WTC11 (cell line): ENCODE results near the gene HMGXB4. TPM values are rescaled to one million over a fixed set of nuclear protein-coding genes. Genes with fewer than 3 reads are reported as not detected.

Experiments used
- ATAC-seq: fragments of 200-7000 bp; cut with Tn5 transposase; 2 replicates; pipeline ENCODE4 v1.10.0; 2021; ENCODE audit warnings: mild to moderate bottlenecking, moderate library complexity
- CTCF ChIA-PET: fragments of 300-600 bp; sonication (Branson Sonifier 250); formaldehyde crosslinking; loops from one replicate; lab custom pipeline; 2021; ENCODE audit warnings: antibody characterized with exemption; lab: Charles Lee
- POLR2A ChIA-PET: fragments of 350-600 bp; sonication (Branson Sonifier 250); formaldehyde crosslinking; loops from one replicate; lab custom pipeline; 2021; ENCODE audit warnings: antibody characterized with exemption; lab: Charles Lee
- DNase-seq: peaks from one replicate; pipeline ENCODE4 v3.0.0; 2021; ENCODE audit warnings: low spot score
- H3K27ac Mint-ChIP-seq: 2 replicates; pipeline ENCODE4 v1.8.0; 2021; ENCODE audit warnings: mixed read lengths
- H3K27me3 Mint-ChIP-seq: 2 replicates; pipeline ENCODE4 v1.8.0; 2021; ENCODE audit warnings: low read depth, mild to moderate bottlenecking, moderate library complexity, mixed read lengths
- H3K36me3 Mint-ChIP-seq: 2 replicates; pipeline ENCODE4 v1.8.0; 2021; ENCODE audit warnings: mixed read lengths
- H3K4me1 Mint-ChIP-seq: 2 replicates; pipeline ENCODE4 v1.8.0; 2022; ENCODE audit warnings: mixed read lengths
- H3K4me3 Mint-ChIP-seq: 2 replicates; pipeline ENCODE4 v1.8.0; 2021; ENCODE audit warnings: mild to moderate bottlenecking, moderate library complexity, mixed read lengths
- H3K9me3 Mint-ChIP-seq: 2 replicates; pipeline ENCODE4 v1.8.0; 2021; ENCODE audit warnings: mixed read lengths
- AR ChIP-seq: fragments of 250-450 bp; sonication (Bioruptor Pico); IDR thresholded peaks from 2 replicates; pipeline ENCODE4 v1.9.0; 2021; ENCODE audit warnings: mild to moderate bottlenecking
- CBFB ChIP-seq: sonication (generic); formaldehyde crosslinking; IDR thresholded peaks from 2 replicates; pipeline ENCODE4 v1.8.1; 2022; ENCODE audit warnings: mild to moderate bottlenecking, low read depth, missing genetic modification reagents
- CREM ChIP-seq: sonication (generic); formaldehyde crosslinking; IDR thresholded peaks from 2 replicates; pipeline ENCODE4 v1.8.1; 2022; ENCODE audit warnings: mild to moderate bottlenecking, missing genetic modification reagents, moderate library complexity
- FOXP4 ChIP-seq: sonication (generic); formaldehyde crosslinking; IDR thresholded peaks from 2 replicates; pipeline ENCODE4 v1.8.0; 2022; ENCODE audit warnings: mild to moderate bottlenecking, missing genetic modification reagents
- GRHL2 ChIP-seq: fragments of 250-450 bp; sonication (Bioruptor Pico); IDR thresholded peaks from 2 replicates; pipeline ENCODE4 v1.8.0; 2022; ENCODE audit warnings: mild to moderate bottlenecking, moderate library complexity; ENCODE audit not compliant: insufficient replicate concordance, severe bottlenecking
- HMGXB4 ChIP-seq: sonication (generic); formaldehyde crosslinking; IDR thresholded peaks from 2 replicates; pipeline ENCODE4 v1.8.1; 2023; ENCODE audit warnings: mild to moderate bottlenecking, moderate library complexity, missing genetic modification reagents
- JAZF1 ChIP-seq: fragments of 250-450 bp; sonication (Bioruptor Pico); IDR thresholded peaks from 2 replicates; pipeline ENCODE4 v1.9.0; 2021; ENCODE audit warnings: moderate library complexity, mild to moderate bottlenecking, inconsistent platforms
- MLX ChIP-seq: sonication (generic); formaldehyde crosslinking; IDR thresholded peaks from 2 replicates; pipeline ENCODE4 v1.8.1; 2023; ENCODE audit warnings: mild to moderate bottlenecking, missing genetic modification reagents, moderate library complexity
- MYBL2 ChIP-seq: sonication (generic); formaldehyde crosslinking; IDR thresholded peaks from 2 replicates; pipeline ENCODE4 v1.8.1; 2023; ENCODE audit warnings: mild to moderate bottlenecking, moderate library complexity, missing genetic modification reagents
- OVOL2 ChIP-seq: fragments of 250-450 bp; sonication (Bioruptor Pico); IDR thresholded peaks from 2 replicates; pipeline ENCODE4 v1.9.0; 2021; ENCODE audit warnings: mild to moderate bottlenecking, borderline replicate concordance
- PRDM15 ChIP-seq: sonication (generic); formaldehyde crosslinking; IDR thresholded peaks from 2 replicates; pipeline ENCODE4 v1.8.0; 2022; ENCODE audit warnings: missing genetic modification reagents
- RORB ChIP-seq: fragments of 250-450 bp; sonication (Bioruptor Pico); IDR thresholded peaks from 2 replicates; pipeline ENCODE4 v1.9.0; 2021; ENCODE audit warnings: mild to moderate bottlenecking
- SMAD4 ChIP-seq: sonication (generic); formaldehyde crosslinking; IDR thresholded peaks from 2 replicates; pipeline ENCODE4 v1.8.0; 2022; ENCODE audit warnings: mild to moderate bottlenecking, missing genetic modification reagents
- STAT6 ChIP-seq: sonication (generic); formaldehyde crosslinking; conservative IDR thresholded peaks from 2 replicates; pipeline ENCODE4 v1.8.1; 2023; ENCODE audit warnings: mild to moderate bottlenecking, low read depth, missing genetic modification reagents, moderate library complexity
- ZNF232 ChIP-seq: sonication (generic); formaldehyde crosslinking; IDR thresholded peaks from 2 replicates; pipeline ENCODE4 v1.8.0; 2022; ENCODE audit warnings: mild to moderate bottlenecking, missing genetic modification reagents
- ZNF416 ChIP-seq: fragments of 250-450 bp; sonication (Bioruptor Pico); IDR thresholded peaks from 2 replicates; pipeline ENCODE4 v1.9.0; 2021; ENCODE audit warnings: mild to moderate bottlenecking, inconsistent platforms
- ZSCAN18 ChIP-seq: fragments of 250-450 bp; sonication (Bioruptor Pico); IDR thresholded peaks from 2 replicates; pipeline ENCODE4 v2.1.2; 2022; ENCODE audit warnings: mild to moderate bottlenecking, moderate library complexity
- total RNA-seq: library from RNA; stranded (reverse); gene quantifications from 3 replicates; pipeline ENCODE4 v1.2.3, GENCODE V29; 2021

The HMGXB4 gene
- total RNA-seq, 1 experiment from 2014 or later: 42.1 TPM

GRCh38 chr22:35220221-35220620 is 37.1 kb upstream of the HMGXB4 start (continued):
- no peak for TF ChIP-seq AR (CRISPR knock-in tag)
- no peak for TF ChIP-seq CREM (CRISPR knock-in tag)
- no peak for TF ChIP-seq STAT6 (CRISPR knock-in tag)
- TF ChIP-seq MLX (CRISPR knock-in tag): no peak
- TF ChIP-seq ZNF232 (CRISPR knock-in tag): no peak
- no peak for TF ChIP-seq GRHL2 (CRISPR knock-in tag)
- TF ChIP-seq ZSCAN18 (CRISPR knock-in tag): no peak
- no peak for TF ChIP-seq MYBL2
- TF ChIP-seq CBFB (CRISPR knock-in tag): no peak
- TF ChIP-seq ZNF416 (CRISPR knock-in tag): no peak

- Mint-ChIP-seq H3K4me3 (no peak overlapping the region), H3K9me3 (peaks cover 7% of the 10 kb centered on the region), H3K27ac (no peak overlapping the region), H3K36me3 (no peaks in the 10 kb centered on the region), H3K27me3 (peaks cover 3% of the 10 kb centered on the region; the same call in 1 of the 2 replicates), H3K4me1 (peaks cover 25% of the 10 kb centered on the region)
- ChIA-PET CTCF (interaction anchor here (1.5 kb wide), 1 partner anchor 74 kb away, joined by 4 read pairs; no protein-coding TSS in a partner anchor), POLR2A (no interaction called here)
- DNase-seq: no peak
- ATAC-seq: no peak
- TF ChIP-seq CBFB (CRISPR knock-in tag) (no peak), RORB (CRISPR knock-in tag) (no peak), OVOL2 (no peak), FOXP4 (no peak), JAZF1 (no peak), SMAD4 (CRISPR knock-in tag) (no peak), HMGXB4 (CRISPR knock-in tag) (no peak), PRDM15 (CRISPR knock-in tag) (no peak)
These were observed 32.3 kb upstream of the HMGXB4 start for GRCh38 chr22:35225010-35225409.
